GM21529 (cell line): ENCODE results near the gene LRRC32.
"Not testable (repeated sequence)": the region's sequence is repeated elsewhere in the genome, so short reads cannot be mapped to it uniquely, and the experiment has no call there.

Experiments used
- ATAC-seq: cut with Tn5 transposase; IDR thresholded peaks from one replicate; pipeline ENCODE4 v1.9.1; 2021; ENCODE audit not compliant: unreplicated experiment

The LRRC32 gene

GRCh38 chr11:76630600-76631281, 39.8 kb downstream of the LRRC32 start:
- no peak for ATAC-seq

- no peak for ATAC-seq
Observed at GRCh38 chr11:76629853-76630599, 40.5 kb downstream of the LRRC32 start.

GRCh38 chr11:76629116-76629852, 41.3 kb downstream of the LRRC32 start:
- ATAC-seq, result no peak

- ATAC-seq, result no peak
Observed at GRCh38 chr11:76628408-76628947, 42.1 kb downstream of the LRRC32 start.

GRCh38 chr11:76627606-76628005, 42.9 kb downstream of the LRRC32 start:
- no peak for ATAC-seq

GRCh38 chr11:76626921-76627401, 43.6 kb downstream of the LRRC32 start:
- ATAC-seq, result peak; percentile 80

- no peak for ATAC-seq
Observed at GRCh38 chr11:76626266-76626665, 44.3 kb downstream of the LRRC32 start.

- ATAC-seq, result no peak
Observed at GRCh38 chr11:76625472-76626186, 44.9 kb downstream of the LRRC32 start.

- no peak for ATAC-seq
Observed at GRCh38 chr11:76624500-76625379, 45.8 kb downstream of the LRRC32 start.

- ATAC-seq, result no peak
Observed at GRCh38 chr11:76623884-76624419, 46.6 kb downstream of the LRRC32 start.

GRCh38 chr11:76623171-76623883, 47.2 kb downstream of the LRRC32 start:
- no peak for ATAC-seq

GRCh38 chr11:76622493-76623094, 48.0 kb downstream of the LRRC32 start:
- ATAC-seq, result no peak

- ATAC-seq, result no peak
Observed at GRCh38 chr11:76621868-76622267, 48.7 kb downstream of the LRRC32 start.

GRCh38 chr11:76621466-76621865, 49.1 kb downstream of the LRRC32 start:
- ATAC-seq, result no peak

- ATAC-seq, result no peak
Observed at GRCh38 chr11:76620489-76620888, 50.1 kb downstream of the LRRC32 start.

- not testable (repeated sequence) for ATAC-seq
Observed at GRCh38 chr11:76619801-76620200, 50.7 kb downstream of the LRRC32 start.

GRCh38 chr11:76617553-76618265, 52.8 kb downstream of the LRRC32 start:
- no peak for ATAC-seq
